GM18505 (cell line): ENCODE data around the gene WFIKKN2.

Source experiments
- ATAC-seq: cut with Tn5 transposase; IDR thresholded peaks from one replicate; pipeline ENCODE4 v1.9.1; 2021; ENCODE audit not compliant: unreplicated experiment
- POLR2A ChIP-seq: IDR thresholded peaks from 4 replicates; pipeline ENCODE4 v1.6.1; 2011; ENCODE audit warnings: borderline replicate concordance; ENCODE audit not compliant: insufficient read depth, insufficient read length; ENCODE audit errors: extremely low read depth

Gene WFIKKN2

GRCh38 chr17:50877838-50878237, 42.5 kb downstream of the WFIKKN2 start:
- TF ChIP-seq POLR2A = no peak
- ATAC-seq = no peak

GRCh38 chr17:50879086-50879485, 43.7 kb downstream of the WFIKKN2 start:
- no peak for TF ChIP-seq POLR2A
- no peak for ATAC-seq

- TF ChIP-seq POLR2A = no peak
- ATAC-seq = no peak
Measured at GRCh38 chr17:50881182-50881581, 45.8 kb downstream of the WFIKKN2 start.

- no peak for ATAC-seq
- TF ChIP-seq POLR2A = no peak
Measured at GRCh38 chr17:50882851-50883250, 47.5 kb downstream of the WFIKKN2 start.

- no peak for ATAC-seq
- peak; percentile 32 for TF ChIP-seq POLR2A
Measured at GRCh38 chr17:50883850-50884438, 48.6 kb downstream of the WFIKKN2 start.

GRCh38 chr17:50884439-50885311, 49.3 kb downstream of the WFIKKN2 start:
- no peak for TF ChIP-seq POLR2A
- no peak for ATAC-seq

- no peak for TF ChIP-seq POLR2A
- no peak for ATAC-seq
Measured at GRCh38 chr17:50887705-50888245, 52.4 kb downstream of the WFIKKN2 start.

GRCh38 chr17:50889528-50890118, 54.2 kb downstream of the WFIKKN2 start:
- no peak for TF ChIP-seq POLR2A
- ATAC-seq = no peak

GRCh38 chr17:50890675-50891516, 55.5 kb downstream of the WFIKKN2 start:
- TF ChIP-seq POLR2A = no peak
- ATAC-seq = no peak

GRCh38 chr17:50891577-50891989, 56.2 kb downstream of the WFIKKN2 start:
- no peak for ATAC-seq
- TF ChIP-seq POLR2A = no peak
